Karpas-422 (cell line): Measurements from ENCODE around the gene MYG1. TPM values are rescaled to one million over a fixed set of nuclear protein-coding genes. Genes with fewer than 3 reads are reported as not detected.
A peak's percentile ranks its signal among the peaks of the same experiment; 100 is the strongest.

Experiments
- DNase-seq: peaks from one replicate; pipeline ENCODE4 v3.0.0-alpha.2; 2015
- H2AFZ ChIP-seq: fragments of 200-600 bp; sonication (generic); 2 replicates; pipeline ENCODE4 v1.6.1; 2014; ENCODE audit warnings: antibody characterized with exemption, low read length, mixed read lengths
- H3K27ac ChIP-seq: fragments of 200-600 bp; sonication (generic); 2 replicates; pipeline ENCODE4 v1.5.1; 2014; ENCODE audit warnings: mild to moderate bottlenecking, low read length, moderate library complexity
- H3K27me3 ChIP-seq: fragments of 200-600 bp; sonication (generic); 2 replicates; pipeline ENCODE4 v1.6.1; 2014; ENCODE audit warnings: low read length, mixed read lengths
- H3K36me3 ChIP-seq: fragments of 200-600 bp; sonication (generic); 2 replicates; pipeline ENCODE4 v1.6.1; 2014; ENCODE audit warnings: low read length, mixed read lengths; ENCODE audit not compliant: insufficient read depth
- H3K4me1 ChIP-seq: fragments of 200-600 bp; sonication (generic); 2 replicates; pipeline ENCODE4 v1.6.1; 2014; ENCODE audit warnings: mild to moderate bottlenecking, low read length, mixed read lengths
- H3K4me2 ChIP-seq: fragments of 200-600 bp; sonication (generic); 2 replicates; pipeline ENCODE4 v1.6.1; 2014; ENCODE audit warnings: low read length, low read depth, mild to moderate bottlenecking; ENCODE audit not compliant: poor library complexity, severe bottlenecking
- H3K4me3 ChIP-seq: fragments of 200-600 bp; sonication (generic); 2 replicates; pipeline ENCODE4 v1.5.1; 2014; ENCODE audit warnings: mild to moderate bottlenecking, antibody characterized with exemption, low read length, mixed read lengths
- H3K79me2 ChIP-seq: fragments of 200-600 bp; sonication (generic); 2 replicates; pipeline ENCODE4 v1.6.1; 2014; ENCODE audit warnings: mild to moderate bottlenecking, low read length, mixed read lengths
- H3K9ac ChIP-seq: fragments of 200-600 bp; sonication (generic); 2 replicates; pipeline ENCODE4 v1.6.0; 2014; ENCODE audit warnings: low read length
- H3K9me2 ChIP-seq: fragments of 200-600 bp; sonication (generic), shearing (Covaris generic); replicated peaks from 2 replicates; pipeline ENCODE4 v1.6.0; 2014; ENCODE audit warnings: mild to moderate bottlenecking, low read length, moderate library complexity; ENCODE audit not compliant: insufficient read depth
- H3K9me3 ChIP-seq: fragments of 300-700, 200-600 bp; sonication (generic); 2 replicates; pipeline ENCODE4 v1.6.1; 2014; ENCODE audit warnings: low read length, mixed read lengths
- H4K20me1 ChIP-seq: fragments of 200-600 bp; sonication (generic); 2 replicates; pipeline ENCODE4 v1.6.1; 2014; ENCODE audit warnings: mild to moderate bottlenecking, antibody characterized with exemption, low read length, low read depth; ENCODE audit not compliant: insufficient read depth
- total RNA-seq: library from RNA; depleted of rRNA; stranded (reverse); fragments of >200 nt; shearing (Covaris generic); gene quantifications from 2 replicates; pipeline ENCODE4 v1.2.3, GENCODE V29; 2014; ENCODE audit warnings: low replicate concordance

The MYG1 gene
- total RNA-seq, 1 experiment from 2014 or later = 67.1 TPM

- peaks cover 30% of the 10 kb centered on the region for H3K4me1 ChIP-seq
- H3K27ac ChIP-seq = no peak overlapping the region
- no peak overlapping the region for H3K4me2 ChIP-seq
- no peaks in the 10 kb centered on the region for H3K9me2 ChIP-seq
- no peak overlapping the region for H2AFZ ChIP-seq
- no peak overlapping the region for H3K4me3 ChIP-seq
- H3K79me2 ChIP-seq = peaks cover 40% of the 10 kb centered on the region
- H3K9ac ChIP-seq = no peak overlapping the region
- DNase-seq = no peak
- peaks cover 33% of the 10 kb centered on the region for H3K36me3 ChIP-seq
- H3K9me3 ChIP-seq = no peaks in the 10 kb centered on the region
- H4K20me1 ChIP-seq = no peaks in the 10 kb centered on the region
- H3K27me3 ChIP-seq = no peaks in the 10 kb centered on the region
Observed at GRCh38 chr12:53302903-53303302, 3.4 kb downstream of the MYG1 start.

GRCh38 chr12:53306826-53307225, 7.3 kb downstream of the MYG1 start:
- peaks cover 6% of the 10 kb centered on the region; the same call in 1 of the 2 replicates for H3K4me1 ChIP-seq
- no peaks in the 10 kb centered on the region for H4K20me1 ChIP-seq
- no peak for DNase-seq
- peaks cover 22% of the 10 kb centered on the region for H3K36me3 ChIP-seq
- no peak overlapping the region for H3K4me3 ChIP-seq
- H3K27ac ChIP-seq = no peak overlapping the region
- peaks cover 18% of the 10 kb centered on the region for H3K79me2 ChIP-seq
- no peaks in the 10 kb centered on the region for H3K9me2 ChIP-seq
- no peaks in the 10 kb centered on the region for H3K27me3 ChIP-seq
- no peak overlapping the region for H3K9ac ChIP-seq
- no peaks in the 10 kb centered on the region for H3K9me3 ChIP-seq
- H2AFZ ChIP-seq = no peak overlapping the region
- H3K4me2 ChIP-seq = no peak overlapping the region

GRCh38 chr12:53308276-53308675, 8.8 kb downstream of the MYG1 start:
- Histone ChIP-seq H3K9me2 (no peaks in the 10 kb centered on the region), H3K9ac (no peak overlapping the region), H3K9me3 (no peaks in the 10 kb centered on the region)

GRCh38 chr12:53313996-53314395, 14.5 kb downstream of the MYG1 start:
- no peak overlapping the region for H3K9ac ChIP-seq
- no peak for DNase-seq
- H3K36me3 ChIP-seq = peaks cover 6% of the 10 kb centered on the region; the same call in 1 of the 2 replicates

More at GRCh38 chr12:53308276-53308675, 8.8 kb downstream of the MYG1 start:
- Histone ChIP-seq H3K4me1 (no peaks in the 10 kb centered on the region), H4K20me1 (no peaks in the 10 kb centered on the region), H3K27me3 (no peaks in the 10 kb centered on the region), H3K79me2 (peaks cover 4% of the 10 kb centered on the region), H3K27ac (no peak overlapping the region), H3K36me3 (peaks cover 12% of the 10 kb centered on the region), H3K4me3 (no peak overlapping the region), H2AFZ (no peak overlapping the region), H3K4me2 (no peak overlapping the region)
- DNase-seq = no peak

GRCh38 chr12:53320352-53321195, 21.1 kb downstream of the MYG1 start:
- Histone ChIP-seq H3K4me2 (peak overlapping the region; percentile 75), H3K4me3 (peak overlapping the region; percentile 73), H3K9ac (peak overlapping the region; percentile 76), H3K4me1 (peaks cover 35% of the 10 kb centered on the region), H3K36me3 (0 out of 2 replicates have a peak, but pooled peaks cover 6% of the 10 kb centered on the region), H4K20me1 (no peaks in the 10 kb centered on the region), H3K9me3 (no peaks in the 10 kb centered on the region), H3K9me2 (no peaks in the 10 kb centered on the region), H3K27me3 (no peaks in the 10 kb centered on the region), H3K27ac (peak overlapping the region; percentile 79; the same call in 1 of the 2 replicates), H2AFZ (no peak overlapping the region), H3K79me2 (peaks cover 11% of the 10 kb centered on the region)
- no peak for DNase-seq

More at GRCh38 chr12:53313996-53314395, 14.5 kb downstream of the MYG1 start:
- Histone ChIP-seq H3K4me1 (no peaks in the 10 kb centered on the region), H2AFZ (no peak overlapping the region), H3K9me2 (no peaks in the 10 kb centered on the region), H3K79me2 (no peaks in the 10 kb centered on the region), H3K27ac (no peak overlapping the region), H3K4me2 (no peak overlapping the region), H3K9me3 (no peaks in the 10 kb centered on the region), H4K20me1 (no peaks in the 10 kb centered on the region), H3K27me3 (no peaks in the 10 kb centered on the region), H3K4me3 (no peak overlapping the region)

- Histone ChIP-seq H2AFZ (peak overlapping the region; percentile 84), H3K9me3 (no peaks in the 10 kb centered on the region), H3K9ac (peak overlapping the region; percentile 74), H3K9me2 (no peaks in the 10 kb centered on the region), H4K20me1 (no peaks in the 10 kb centered on the region), H3K4me3 (peak overlapping the region; percentile 67), H3K27me3 (no peaks in the 10 kb centered on the region), H3K4me1 (peaks cover 52% of the 10 kb centered on the region), H3K4me2 (peak overlapping the region; percentile 83), H3K27ac (peak overlapping the region; percentile 80), H3K79me2 (peaks cover 11% of the 10 kb centered on the region), H3K36me3 (no peaks in the 10 kb centered on the region)
- DNase-seq = peak; percentile 87
Observed at GRCh38 chr12:53324113-53324778, 24.8 kb downstream of the MYG1 start.

- Histone ChIP-seq H3K36me3 (no peaks in the 10 kb centered on the region), H4K20me1 (no peaks in the 10 kb centered on the region), H3K4me2 (peak overlapping the region; percentile 83), H3K27me3 (no peaks in the 10 kb centered on the region), H3K4me3 (peak overlapping the region; percentile 67), H3K4me1 (peaks cover 52% of the 10 kb centered on the region), H3K9me3 (no peaks in the 10 kb centered on the region), H3K27ac (peak overlapping the region; percentile 80), H3K9ac (peak overlapping the region; percentile 74), H2AFZ (peak overlapping the region; percentile 84), H3K79me2 (peaks cover 10% of the 10 kb centered on the region), H3K9me2 (no peaks in the 10 kb centered on the region)
- peak; percentile 96 for DNase-seq
Observed at GRCh38 chr12:53324779-53325510, 25.4 kb downstream of the MYG1 start.
